Astrocyte of the cerebellum (primary cell): ENCODE data around the gene CEP63.
A peak's percentile ranks its signal among the peaks of the same experiment; 100 is the strongest.

ENCODE experiments used
- DNase-seq: peaks from one replicate; pipeline ENCODE4 v3.0.0-alpha.2; 2011; ENCODE audit warnings: low read depth
- H3K4me3 ChIP-seq: 2 replicates; pipeline ENCODE4 v1.5.1; 2011; ENCODE audit warnings: mild to moderate bottlenecking, low read depth, low read length, moderate library complexity
- CTCF ChIP-seq: IDR thresholded peaks from 2 replicates; pipeline ENCODE4 v1.5.1; 2012; ENCODE audit warnings: low read length, low read depth, moderate library complexity, mild to moderate bottlenecking; ENCODE audit errors: missing control alignments
- in situ Hi-C: cut with HindIII; loops from 2 replicates; pipeline ENCODE4 v1.10.0; 2017; ENCODE audit warnings: low sequenced_read_pairs

Gene CEP63

GRCh38 chr3:134511500-134511899 is 25.6 kb downstream of the CEP63 start:
- no peak overlapping the region for H3K4me3 ChIP-seq
- TF ChIP-seq CTCF: no peak
- in situ Hi-C loops: no loop called here
- DNase-seq: no peak

GRCh38 chr3:134516905-134517304 is 31.0 kb downstream of the CEP63 start:
- TF ChIP-seq CTCF: no peak
- no peak overlapping the region for H3K4me3 ChIP-seq
- in situ Hi-C loops: no loop called here
- no peak for DNase-seq

- no peak overlapping the region for H3K4me3 ChIP-seq
- DNase-seq: no peak
- in situ Hi-C loops: no loop called here
- TF ChIP-seq CTCF: no peak
These were observed 31.9 kb downstream of the CEP63 start for GRCh38 chr3:134517791-134518190.

- no peak for TF ChIP-seq CTCF
- H3K4me3 ChIP-seq: no peak overlapping the region
- in situ Hi-C loops: no loop called here
- no peak for DNase-seq
These were observed 36.7 kb downstream of the CEP63 start for GRCh38 chr3:134522541-134522940.

- H3K4me3 ChIP-seq: no peak overlapping the region
- in situ Hi-C loops: no loop called here
- DNase-seq: no peak
- no peak for TF ChIP-seq CTCF
These were observed 39.4 kb downstream of the CEP63 start for GRCh38 chr3:134525293-134525692.

- no peak for TF ChIP-seq CTCF
These were observed 40.5 kb downstream of the CEP63 start for GRCh38 chr3:134526319-134526718.

GRCh38 chr3:134527037-134527436 is 41.2 kb downstream of the CEP63 start:
- in situ Hi-C loops: no loop called here
- TF ChIP-seq CTCF: peak; percentile 12
- H3K4me3 ChIP-seq: no peak overlapping the region
- no peak for DNase-seq

More at GRCh38 chr3:134526319-134526718, 40.5 kb downstream of the CEP63 start:
- in situ Hi-C loops: no loop called here
- no peak for DNase-seq
- no peak overlapping the region for H3K4me3 ChIP-seq
